WERI-Rb-1 (cell line): ENCODE data around the gene NAALADL2.

ENCODE experiments used
- DNase-seq: peaks from one replicate; pipeline ENCODE4 v3.0.0-alpha.2; 2020
- H3K27ac ChIP-seq: fragments of 250-450 bp; sonication (Bioruptor Pico); 2 replicates; pipeline ENCODE4 v1.5.1; 2020; ENCODE audit warnings: mild to moderate bottlenecking, moderate library complexity
- H3K27me3 ChIP-seq: fragments of 250-450 bp; sonication (Bioruptor Pico); 2 replicates; pipeline ENCODE4 v1.5.1; 2021; ENCODE audit warnings: mild to moderate bottlenecking, low read depth, moderate library complexity; ENCODE audit not compliant: insufficient read depth, severe bottlenecking
- H3K36me3 ChIP-seq: fragments of 250-450 bp; sonication (Bioruptor Pico); 2 replicates; pipeline ENCODE4 v1.5.1; 2020; ENCODE audit warnings: mild to moderate bottlenecking, moderate library complexity
- H3K4me3 ChIP-seq: 2 replicates; pipeline ENCODE4 v1.5.1; 2011; ENCODE audit warnings: low read depth, mild to moderate bottlenecking, control low read depth, low read length
- H3K9me3 ChIP-seq: fragments of 250-450 bp; sonication (Bioruptor Pico); 2 replicates; pipeline ENCODE4 v1.5.1; 2021; ENCODE audit warnings: mild to moderate bottlenecking, moderate library complexity; ENCODE audit not compliant: severe bottlenecking
- TF ChIP-seq, protein P1 (sequence below): IDR thresholded peaks from 2 replicates; pipeline ENCODE4 v1.5.1; 2011; ENCODE audit warnings: low read depth, mild to moderate bottlenecking, control low read depth, inconsistent platforms, low read length

The NAALADL2 gene

GRCh38 chr3:175404027-175404426, 544.9 kb downstream of the NAALADL2 start:
- no peaks in the 10 kb centered on the region for H3K36me3 ChIP-seq
- no peaks in the 10 kb centered on the region for H3K9me3 ChIP-seq
- TF ChIP-seq, protein P1, sequence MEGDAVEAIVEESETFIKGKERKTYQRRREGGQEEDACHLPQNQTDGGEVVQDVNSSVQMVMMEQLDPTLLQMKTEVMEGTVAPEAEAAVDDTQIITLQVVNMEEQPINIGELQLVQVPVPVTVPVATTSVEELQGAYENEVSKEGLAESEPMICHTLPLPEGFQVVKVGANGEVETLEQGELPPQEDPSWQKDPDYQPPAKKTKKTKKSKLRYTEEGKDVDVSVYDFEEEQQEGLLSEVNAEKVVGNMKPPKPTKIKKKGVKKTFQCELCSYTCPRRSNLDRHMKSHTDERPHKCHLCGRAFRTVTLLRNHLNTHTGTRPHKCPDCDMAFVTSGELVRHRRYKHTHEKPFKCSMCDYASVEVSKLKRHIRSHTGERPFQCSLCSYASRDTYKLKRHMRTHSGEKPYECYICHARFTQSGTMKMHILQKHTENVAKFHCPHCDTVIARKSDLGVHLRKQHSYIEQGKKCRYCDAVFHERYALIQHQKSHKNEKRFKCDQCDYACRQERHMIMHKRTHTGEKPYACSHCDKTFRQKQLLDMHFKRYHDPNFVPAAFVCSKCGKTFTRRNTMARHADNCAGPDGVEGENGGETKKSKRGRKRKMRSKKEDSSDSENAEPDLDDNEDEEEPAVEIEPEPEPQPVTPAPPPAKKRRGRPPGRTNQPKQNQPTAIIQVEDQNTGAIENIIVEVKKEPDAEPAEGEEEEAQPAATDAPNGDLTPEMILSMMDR = no peak
- no peak overlapping the region for H3K27ac ChIP-seq
- DNase-seq = no peak
- H3K4me3 ChIP-seq = no peak overlapping the region
- no peaks in the 10 kb centered on the region for H3K27me3 ChIP-seq

DNA sequence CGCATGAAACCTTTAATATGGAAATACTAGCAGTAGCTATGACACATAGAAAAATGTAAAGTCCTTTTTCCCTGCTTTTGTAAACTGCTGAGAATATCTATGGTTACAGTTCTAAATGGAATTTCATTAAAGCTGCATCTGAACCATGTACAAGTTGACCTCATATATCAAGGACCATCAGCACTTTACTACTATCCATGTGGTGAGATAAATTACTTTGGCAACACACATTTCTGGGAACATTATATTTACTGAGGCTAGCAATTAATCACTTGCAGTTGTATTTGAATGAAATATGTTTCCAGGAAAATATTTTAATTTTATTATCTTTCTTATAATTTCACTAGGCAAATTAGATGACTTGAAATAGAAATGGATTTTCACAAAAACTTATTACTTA, 545.5 kb downstream of the NAALADL2 start:
- Histone ChIP-seq H3K9me3 (no peaks in the 10 kb centered on the region), H3K27ac (no peak overlapping the region), H3K36me3 (no peaks in the 10 kb centered on the region), H3K4me3 (no peak overlapping the region), H3K27me3 (no peaks in the 10 kb centered on the region)
- TF ChIP-seq, protein P1 = no peak
- no peak for DNase-seq

DNA sequence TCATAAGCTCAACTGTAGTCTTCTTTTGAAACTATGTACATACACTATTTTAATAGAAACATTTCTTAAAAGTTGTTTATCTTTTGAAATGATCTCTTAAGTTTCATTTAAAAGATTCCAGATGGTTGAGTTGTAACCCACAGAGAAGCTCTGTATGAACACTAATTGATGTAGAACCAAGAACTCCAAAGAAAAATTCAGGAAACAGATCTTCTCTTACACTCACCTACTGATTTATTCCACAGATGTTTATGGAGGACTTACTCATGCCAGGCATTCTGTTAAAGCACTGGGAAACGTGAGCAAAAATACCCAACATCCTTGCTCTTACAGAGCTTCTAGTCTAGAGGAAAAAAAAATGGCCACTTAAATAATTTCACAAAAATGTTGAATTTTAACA, 551.1 kb downstream of the NAALADL2 start:
- Histone ChIP-seq H3K9me3 (no peaks in the 10 kb centered on the region), H3K36me3 (no peaks in the 10 kb centered on the region), H3K27ac (no peak overlapping the region), H3K27me3 (no peaks in the 10 kb centered on the region), H3K4me3 (no peak overlapping the region)
- TF ChIP-seq, protein P1 = no peak
- DNase-seq = no peak

GRCh38 chr3:175411405-175411804, 552.3 kb downstream of the NAALADL2 start:
- TF ChIP-seq, protein P1 = no peak
- DNase-seq = no peak
- H3K9me3 ChIP-seq = no peaks in the 10 kb centered on the region
- H3K36me3 ChIP-seq = no peaks in the 10 kb centered on the region
- no peak overlapping the region for H3K27ac ChIP-seq
- H3K4me3 ChIP-seq = no peak overlapping the region
- H3K27me3 ChIP-seq = no peaks in the 10 kb centered on the region

DNA sequence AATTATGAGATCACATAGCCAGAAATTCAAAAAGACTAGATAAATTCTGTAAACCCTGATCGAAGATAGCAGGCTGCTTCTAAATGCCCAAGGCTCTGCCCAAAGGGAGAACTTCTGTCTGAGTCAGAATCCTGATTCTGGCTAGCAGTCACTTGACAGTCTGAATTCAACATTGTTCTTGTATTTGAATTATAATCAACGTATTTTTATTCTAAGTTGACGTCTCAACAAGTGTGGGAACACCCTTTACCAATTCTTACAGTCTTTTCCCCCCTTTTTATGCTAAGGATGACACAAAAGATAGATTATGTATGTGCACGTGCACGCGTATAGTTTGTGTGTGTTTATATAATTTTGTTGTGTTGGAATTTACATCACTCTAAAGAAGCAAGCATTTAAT, 552.8 kb downstream of the NAALADL2 start:
- no peak for DNase-seq
- H3K27ac ChIP-seq = no peak overlapping the region
- H3K36me3 ChIP-seq = no peaks in the 10 kb centered on the region
- TF ChIP-seq, protein P1 = no peak
- no peaks in the 10 kb centered on the region for H3K27me3 ChIP-seq
- no peak overlapping the region for H3K4me3 ChIP-seq
- H3K9me3 ChIP-seq = no peaks in the 10 kb centered on the region

GRCh38 chr3:175413926-175414325, 554.8 kb downstream of the NAALADL2 start:
- no peaks in the 10 kb centered on the region for H3K36me3 ChIP-seq
- no peaks in the 10 kb centered on the region for H3K27me3 ChIP-seq
- no peak overlapping the region for H3K27ac ChIP-seq
- DNase-seq = no peak
- TF ChIP-seq, protein P1 = no peak
- no peaks in the 10 kb centered on the region for H3K9me3 ChIP-seq
- no peak overlapping the region for H3K4me3 ChIP-seq
